SJCRH30 (cell line): ENCODE measurements around the gene SPINK2. TPM values are rescaled to one million over a fixed set of nuclear protein-coding genes. Genes with fewer than 3 reads are reported as not detected.
A peak's percentile ranks its signal among the peaks of the same experiment; 100 is the strongest.

Experiments
- DNase-seq, 2 experiments: peaks; one replicate each; pipeline ENCODE4 v3.0.0-alpha.2; 2015 to 2020
- H3K27ac ChIP-seq: fragments of 250-450 bp; sonication (Bioruptor Pico); 2 replicates; pipeline ENCODE4 v1.5.1; 2020; ENCODE audit warnings: mild to moderate bottlenecking, moderate library complexity
- H3K27me3 ChIP-seq: fragments of 250-450 bp; sonication (Bioruptor Pico); 2 replicates; pipeline ENCODE4 v1.5.1; 2020; ENCODE audit warnings: mild to moderate bottlenecking, moderate library complexity
- H3K36me3 ChIP-seq: fragments of 250-450 bp; sonication (Bioruptor Pico); 2 replicates; pipeline ENCODE4 v1.5.1; 2020; ENCODE audit warnings: mild to moderate bottlenecking, moderate library complexity
- H3K4me1 ChIP-seq: fragments of 250-450 bp; sonication (Bioruptor Pico); 2 replicates; pipeline ENCODE4 v1.5.1; 2020; ENCODE audit warnings: mild to moderate bottlenecking, moderate library complexity
- H3K4me3 ChIP-seq: fragments of 250-450 bp; sonication (Bioruptor Pico); 2 replicates; pipeline ENCODE4 v1.5.1; 2020; ENCODE audit warnings: mild to moderate bottlenecking, moderate library complexity
- H3K9me3 ChIP-seq: fragments of 250-450 bp; sonication (Bioruptor Pico); replicated peaks from 2 replicates; pipeline ENCODE4 v1.5.1; 2020; ENCODE audit warnings: mild to moderate bottlenecking, moderate library complexity
- total RNA-seq: library from RNA; depleted of rRNA; stranded (reverse); fragments of >200 nt; shearing (Covaris generic); gene quantifications from 2 replicates; pipeline ENCODE4 v1.2.3, GENCODE V29; 2014; rRNA removed

The SPINK2 gene
- total RNA-seq, 1 experiment from 2014 or later: not detected

DNA sequence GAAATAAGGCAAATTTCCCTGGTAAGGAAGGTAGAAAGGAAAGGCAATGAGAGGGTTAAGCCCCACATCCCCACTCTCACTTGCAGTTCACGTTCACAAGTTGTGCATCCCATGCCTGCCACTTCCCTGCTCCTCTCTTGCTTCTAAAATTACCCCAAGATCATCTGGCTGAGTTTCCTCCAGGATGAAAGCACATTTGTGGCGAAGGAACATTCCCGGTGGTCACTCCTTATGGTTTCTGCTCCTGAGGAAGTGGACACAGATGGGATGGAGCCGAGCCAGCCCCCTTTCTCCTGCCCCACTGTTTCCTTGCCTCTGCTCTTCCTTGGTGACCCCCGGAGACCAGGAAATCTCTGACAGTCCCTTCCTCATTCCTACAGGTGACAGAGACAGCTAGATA, 37.5 kb downstream of the SPINK2 start:
- H3K4me1 ChIP-seq: peaks cover 9% of the 10 kb centered on the region; the same call in 1 of the 2 replicates
- H3K4me3 ChIP-seq: no peak overlapping the region
- H3K36me3 ChIP-seq: no peaks in the 10 kb centered on the region
- DNase-seq: no peak
- no peak overlapping the region for H3K27ac ChIP-seq
- H3K27me3 ChIP-seq: no peaks in the 10 kb centered on the region; the same call in 1 of the 2 replicates
- H3K9me3 ChIP-seq: no peaks in the 10 kb centered on the region

DNA sequence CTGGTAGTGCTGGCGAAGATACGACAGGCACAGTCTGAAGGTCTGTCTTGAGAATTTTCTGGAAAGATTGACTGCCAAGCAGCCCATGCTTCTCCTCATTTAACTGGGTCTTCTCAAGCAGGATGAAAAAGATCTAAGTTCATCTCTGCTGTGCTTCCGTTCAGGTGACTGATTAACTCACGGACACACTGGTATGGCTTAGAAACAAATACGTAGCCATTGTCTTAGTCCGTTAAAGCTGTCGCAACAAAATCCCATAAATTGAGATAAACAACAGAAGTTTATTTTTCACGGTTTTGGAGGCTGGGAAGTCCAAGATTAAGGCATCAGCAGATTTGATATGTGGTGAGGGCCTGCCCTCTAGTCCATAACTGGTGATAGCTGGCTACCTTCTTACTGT, 39.5 kb downstream of the SPINK2 start:
- H3K4me1 ChIP-seq: peaks cover 4% of the 10 kb centered on the region; the same call in 1 of the 2 replicates
- no peak for DNase-seq

DNA sequence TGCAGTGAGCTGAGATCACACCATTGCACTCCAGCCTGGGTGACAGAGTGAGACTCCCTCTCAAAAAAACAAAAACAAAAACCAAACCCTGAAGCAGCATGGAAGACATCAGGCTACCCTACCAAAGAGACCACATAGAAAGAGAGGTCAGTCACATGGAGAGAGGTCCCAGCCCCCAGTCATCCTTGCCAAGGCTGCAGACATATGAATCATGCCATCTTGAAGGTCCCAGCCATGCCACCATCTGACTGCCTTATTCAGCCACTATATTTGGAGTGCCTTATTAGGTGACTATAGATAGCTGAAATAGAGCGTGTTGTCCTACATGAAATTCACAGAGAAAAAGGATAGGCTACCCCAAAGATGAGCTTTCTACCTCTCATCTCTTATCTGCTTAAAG, 48.2 kb downstream of the SPINK2 start:
- H3K36me3 ChIP-seq: no peaks in the 10 kb centered on the region
- H3K4me1 ChIP-seq: no peaks in the 10 kb centered on the region; the same call in 1 of the 2 replicates
- DNase-seq: no peak
- no peak overlapping the region for H3K4me3 ChIP-seq
- H3K27ac ChIP-seq: no peak overlapping the region
- H3K27me3 ChIP-seq: no peaks in the 10 kb centered on the region
- no peaks in the 10 kb centered on the region for H3K9me3 ChIP-seq

More for the DNA sequence above, 39.5 kb downstream of the SPINK2 start:
- Histone ChIP-seq H3K27me3 (no peaks in the 10 kb centered on the region; the same call in 1 of the 2 replicates), H3K36me3 (no peaks in the 10 kb centered on the region), H3K27ac (no peak overlapping the region), H3K9me3 (no peaks in the 10 kb centered on the region), H3K4me3 (no peak overlapping the region)

DNA sequence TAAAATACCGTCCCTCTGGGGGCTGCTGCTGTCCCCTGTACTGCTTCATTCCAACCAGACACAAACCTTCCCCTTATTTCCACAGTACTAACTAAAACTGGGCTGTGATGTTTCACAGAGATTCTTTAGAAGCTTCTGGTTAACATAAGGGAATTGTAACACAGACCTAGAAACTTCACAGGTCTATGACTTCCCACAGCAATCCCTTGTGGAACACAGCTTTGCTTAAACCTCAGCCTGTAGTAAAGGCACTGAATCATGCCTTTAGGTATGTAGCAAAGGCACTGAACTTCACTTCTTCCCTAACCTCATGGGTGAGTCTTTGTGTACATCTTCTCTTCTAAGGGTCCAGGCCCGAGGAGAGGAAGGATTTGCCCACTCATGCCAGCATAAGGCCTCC, 49.4 kb downstream of the SPINK2 start:
- no peaks in the 10 kb centered on the region for H3K27me3 ChIP-seq
- H3K27ac ChIP-seq: no peak overlapping the region
- no peak overlapping the region for H3K4me3 ChIP-seq
- H3K9me3 ChIP-seq: no peaks in the 10 kb centered on the region
- no peaks in the 10 kb centered on the region; the same call in 1 of the 2 replicates for H3K4me1 ChIP-seq
- H3K36me3 ChIP-seq: no peaks in the 10 kb centered on the region
- DNase-seq: no peak

DNA sequence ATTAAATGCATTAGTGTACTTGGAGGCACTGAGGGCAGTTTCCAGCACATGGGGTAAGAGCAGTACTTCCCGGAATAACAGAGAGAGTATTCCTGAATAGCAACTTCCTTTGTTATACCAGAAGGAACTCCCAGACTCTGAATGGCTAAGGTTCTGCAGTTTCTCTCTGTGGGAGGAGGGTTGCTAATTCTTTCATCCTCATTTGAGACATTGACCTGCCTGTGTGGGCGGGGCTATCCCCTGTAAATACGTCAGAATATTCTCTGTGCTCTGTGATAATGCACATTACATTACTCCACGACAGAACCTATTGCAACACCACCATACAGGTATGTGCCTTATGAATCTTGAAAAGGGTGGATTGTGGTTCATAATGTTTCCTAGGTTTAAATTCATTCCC, 52.7 kb downstream of the SPINK2 start:
- H3K4me3 ChIP-seq: no peak overlapping the region

DNA sequence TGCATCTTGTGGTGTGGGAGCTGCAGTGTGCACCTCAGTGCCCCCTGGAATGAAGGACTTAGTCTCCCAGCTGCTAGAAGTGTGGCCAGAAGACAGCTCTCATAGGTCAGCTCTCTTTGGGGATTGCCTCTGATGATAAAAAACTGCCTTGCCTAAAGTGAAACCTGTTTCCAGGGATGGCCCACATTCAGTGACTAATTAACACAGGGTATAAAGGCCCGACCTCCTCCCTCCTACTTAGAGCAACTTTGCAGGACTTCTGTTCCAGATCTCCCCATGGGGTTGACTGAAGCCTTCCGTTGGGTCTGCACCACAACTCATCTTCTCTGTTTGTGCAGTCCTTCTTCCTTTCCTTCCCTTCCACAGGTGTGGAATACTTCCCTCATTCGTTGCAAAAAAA, 53.2 kb downstream of the SPINK2 start:
- Histone ChIP-seq H3K4me1 (no peaks in the 10 kb centered on the region), H3K27me3 (no peaks in the 10 kb centered on the region), H3K4me3 (no peak overlapping the region), H3K9me3 (no peaks in the 10 kb centered on the region), H3K27ac (no peak overlapping the region), H3K36me3 (no peaks in the 10 kb centered on the region)
- DNase-seq: no peak

More for the DNA sequence above, 52.7 kb downstream of the SPINK2 start:
- no peaks in the 10 kb centered on the region for H3K9me3 ChIP-seq
- H3K4me1 ChIP-seq: no peaks in the 10 kb centered on the region
- H3K36me3 ChIP-seq: no peaks in the 10 kb centered on the region
- H3K27ac ChIP-seq: no peak overlapping the region
- no peaks in the 10 kb centered on the region for H3K27me3 ChIP-seq
- DNase-seq: no peak

DNA sequence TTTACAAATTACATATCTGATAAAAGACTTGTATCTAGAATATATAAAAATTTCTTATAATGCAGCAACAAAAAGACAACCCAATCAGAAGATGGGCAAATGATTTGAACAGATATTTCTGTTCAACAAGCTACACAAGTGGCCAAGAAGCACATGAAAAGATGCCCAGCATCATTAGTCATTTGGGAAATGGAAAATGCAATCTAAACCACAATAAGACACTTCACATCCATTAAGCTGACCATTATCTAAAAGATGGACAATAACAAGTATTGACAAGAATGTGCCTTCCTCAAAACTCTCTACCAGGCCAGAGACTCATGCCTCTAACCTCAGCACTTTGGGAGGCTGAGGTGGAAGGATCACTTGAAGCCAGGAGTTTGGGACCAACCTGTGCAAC, 53.9 kb downstream of the SPINK2 start:
- no peaks in the 10 kb centered on the region for H3K27me3 ChIP-seq
- no peak for DNase-seq
- no peak overlapping the region for H3K4me3 ChIP-seq
- H3K36me3 ChIP-seq: no peaks in the 10 kb centered on the region
- H3K4me1 ChIP-seq: no peaks in the 10 kb centered on the region
- no peak overlapping the region for H3K27ac ChIP-seq
- H3K9me3 ChIP-seq: no peaks in the 10 kb centered on the region

DNA sequence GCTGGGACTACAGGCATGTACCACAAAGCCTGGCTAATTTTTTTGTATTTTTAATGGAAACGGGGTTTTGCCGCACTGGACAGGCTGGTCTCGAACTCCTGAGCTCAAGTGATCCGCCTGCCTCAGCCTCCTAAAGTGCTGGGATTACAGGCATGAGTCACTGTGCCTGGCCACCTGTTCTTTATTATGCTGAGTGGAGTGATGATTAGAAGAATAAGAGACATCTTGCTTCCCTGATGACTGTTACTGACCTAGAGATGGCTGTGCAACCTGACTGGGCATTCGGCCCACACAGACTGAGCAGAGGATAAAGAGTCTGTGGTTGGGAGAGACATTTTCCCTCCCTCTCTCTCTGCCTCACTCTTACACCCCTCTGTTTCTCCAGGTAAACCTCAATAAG, 56.7 kb downstream of the SPINK2 start:
- DNase-seq: peak; percentile 9 to 22
- Histone ChIP-seq H3K36me3 (no peaks in the 10 kb centered on the region), H3K4me1 (no peaks in the 10 kb centered on the region)

DNA sequence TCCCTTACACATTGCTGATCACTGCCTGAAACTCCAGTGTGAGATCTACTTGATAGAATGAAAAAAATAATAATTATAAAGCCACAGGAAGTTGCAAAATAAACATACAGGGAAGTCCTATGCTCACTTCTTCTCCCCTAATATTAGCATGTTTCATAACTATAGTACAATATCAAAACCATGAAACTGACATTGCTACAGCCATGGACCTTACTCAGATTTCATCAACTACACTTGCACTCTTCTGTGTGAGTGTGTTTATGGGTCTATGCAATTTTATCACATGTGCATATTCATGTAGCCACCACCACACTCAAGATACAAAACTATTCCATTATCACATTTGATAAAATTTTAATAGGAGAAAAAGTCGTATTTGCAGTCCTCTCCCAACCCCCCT, 57.3 kb downstream of the SPINK2 start:
- Histone ChIP-seq H3K9me3 (no peaks in the 10 kb centered on the region), H3K27ac (no peak overlapping the region), H3K36me3 (no peaks in the 10 kb centered on the region), H3K4me1 (no peaks in the 10 kb centered on the region), H3K27me3 (no peaks in the 10 kb centered on the region; the same call in 1 of the 2 replicates), H3K4me3 (no peak overlapping the region)
- no peak for DNase-seq

More for the DNA sequence above, 56.7 kb downstream of the SPINK2 start:
- no peaks in the 10 kb centered on the region for H3K9me3 ChIP-seq
- H3K27ac ChIP-seq: no peak overlapping the region
- no peak overlapping the region for H3K4me3 ChIP-seq
- H3K27me3 ChIP-seq: no peaks in the 10 kb centered on the region; the same call in 1 of the 2 replicates

DNA sequence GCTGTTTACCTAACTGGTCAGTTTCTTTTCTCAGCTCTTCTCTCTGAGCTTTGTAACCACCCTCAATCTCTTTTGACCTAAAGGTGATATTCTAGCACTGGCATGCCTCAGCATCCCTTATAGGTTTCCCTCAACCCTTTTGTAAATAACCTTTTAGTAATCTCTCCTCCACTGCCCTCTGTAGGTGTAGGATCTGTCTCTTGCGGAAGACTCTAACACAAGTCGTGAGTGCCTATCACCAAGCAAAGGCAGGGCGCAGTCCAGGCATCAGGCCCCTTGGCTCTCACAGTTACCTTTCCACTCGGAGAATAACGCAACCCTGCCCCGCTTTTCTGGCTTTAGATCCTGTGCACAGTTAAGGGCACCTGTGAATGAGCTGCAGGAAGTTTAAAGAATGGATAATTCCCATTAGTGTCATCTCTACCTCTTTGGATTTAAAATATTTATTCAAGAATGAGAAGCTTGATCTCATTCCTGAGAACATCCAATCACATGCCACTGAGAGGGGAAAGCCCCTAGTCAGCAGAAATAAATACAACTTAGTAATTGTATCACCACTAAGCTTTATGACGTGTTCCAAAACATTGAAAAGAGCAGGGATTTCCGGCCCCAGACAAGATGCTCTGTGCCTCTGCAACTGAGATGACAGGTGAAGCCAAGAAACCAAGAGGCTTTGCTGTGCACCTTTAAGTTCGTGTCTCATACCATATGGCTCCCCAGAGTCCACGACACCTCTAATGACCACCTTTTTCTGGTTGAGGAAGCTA, 58.8 kb downstream of the SPINK2 start:
- DNase-seq: no peak
- H3K4me3 ChIP-seq: no peak overlapping the region
- H3K9me3 ChIP-seq: no peaks in the 10 kb centered on the region
- no peaks in the 10 kb centered on the region for H3K36me3 ChIP-seq
- H3K27ac ChIP-seq: no peak overlapping the region
- peaks cover 3% of the 10 kb centered on the region; the same call in 1 of the 2 replicates for H3K4me1 ChIP-seq
- H3K27me3 ChIP-seq: no peaks in the 10 kb centered on the region; the same call in 1 of the 2 replicates

DNA sequence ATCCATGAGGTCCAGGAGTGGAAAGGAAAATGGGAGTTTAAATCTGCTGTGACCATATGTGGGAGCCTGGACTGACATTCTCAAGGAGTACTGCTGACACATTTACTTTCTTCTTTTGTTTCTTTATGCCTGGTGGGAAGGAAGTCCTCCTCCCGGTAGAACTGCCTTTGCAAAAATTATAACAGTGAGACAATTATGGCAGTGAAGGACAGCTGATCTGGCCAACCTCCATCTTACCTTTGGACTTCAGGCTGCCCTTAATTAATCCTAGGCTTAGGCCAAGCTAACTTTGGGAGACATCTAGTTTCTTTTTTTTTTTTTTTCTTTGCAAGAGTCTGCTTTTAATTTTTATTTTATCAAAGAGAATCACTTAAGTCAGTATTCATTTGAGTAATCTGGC, 61.3 kb downstream of the SPINK2 start:
- Histone ChIP-seq H3K9me3 (no peaks in the 10 kb centered on the region), H3K36me3 (no peaks in the 10 kb centered on the region), H3K4me1 (peaks cover 8% of the 10 kb centered on the region), H3K27ac (no peak overlapping the region), H3K27me3 (no peaks in the 10 kb centered on the region; the same call in 1 of the 2 replicates), H3K4me3 (no peak overlapping the region)
- no peak for DNase-seq

Other genes starting within 250 kb of the SPINK2 start
- not detected in 2 replicates for gene HOPX, start 140.4 kb downstream of the SPINK2 start, total RNA-seq
- gene REST, start 86.2 kb upstream of the SPINK2 start, total RNA-seq: 49.7 and 55.4 TPM in 2 replicates
- 25.3 and 27.4 TPM in 2 replicates for gene NOA1, start 155.9 kb upstream of the SPINK2 start, total RNA-seq
- 313 and 334 TPM in 2 replicates for gene POLR2B, start 157.2 kb upstream of the SPINK2 start, total RNA-seq